IMR-90 (cell line): Measurements from ENCODE around the gene ARFGEF3. TPM values are rescaled to one million over a fixed set of nuclear protein-coding genes. Genes with fewer than 3 reads are reported as not detected.

ENCODE experiments used
- ATAC-seq: fragments of 200-7000 bp; cut with Tn5 transposase; 2 replicates; pipeline ENCODE4 v1.9.1; 2020; ENCODE audit warnings: low read depth, mild to moderate bottlenecking, moderate library complexity
- BruUV-seq: library from RNA; stranded (reverse); fragments of 400-500 nt; replicated peaks from 2 replicates; lab custom pipeline; 2021; lab: Mats Ljungman, UMichigan
- CTCF ChIA-PET: fragments of 300-600 bp; formaldehyde crosslinking; extraction: SDS; loops from one replicate; lab custom pipeline; 2021; ENCODE audit warnings: antibody characterized with exemption; lab: Yijun Ruan, JAX
- POLR2A ChIA-PET: fragments of 300-600 bp; sonication (Branson Sonifier 250); formaldehyde crosslinking; loops from one replicate; lab custom pipeline; 2022; ENCODE audit warnings: antibody characterized with exemption; ENCODE audit not compliant: unreplicated experiment; lab: Charles Lee
- DNase-seq: peaks from one replicate; pipeline ENCODE4 v3.0.0; 2013
- H2AFZ ChIP-seq: replicated peaks from 2 replicates; pipeline ENCODE3; 2013; ENCODE audit warnings: low read length, mild to moderate bottlenecking; ENCODE audit not compliant: poor library complexity
- H2AK5ac ChIP-seq: 2 replicates; pipeline ENCODE4 v1.6.1; 2013; ENCODE audit warnings: low read depth, low read length, inconsistent platforms
- H2AK9ac ChIP-seq: replicated peaks from 2 replicates; pipeline ENCODE3; 2013; ENCODE audit warnings: mild to moderate bottlenecking, low read depth, low read length, moderate library complexity; ENCODE audit not compliant: poor library complexity
- H2BK120ac ChIP-seq: 2 replicates; pipeline ENCODE4 v1.6.1; 2013; ENCODE audit warnings: low read depth, low read length, inconsistent platforms
- H2BK15ac ChIP-seq: 3 replicates; pipeline ENCODE4 v1.6.1; 2013; ENCODE audit warnings: low read depth, low read length, inconsistent platforms
- H2BK20ac ChIP-seq: 2 replicates; pipeline ENCODE4 v1.6.1; 2013; ENCODE audit warnings: low read depth, mild to moderate bottlenecking, inconsistent platforms, low read length, moderate library complexity
- H2BK5ac ChIP-seq: 2 replicates; pipeline ENCODE4 v1.6.1; 2013; ENCODE audit warnings: mild to moderate bottlenecking, low read depth, low read length, inconsistent platforms; ENCODE audit not compliant: poor library complexity, severe bottlenecking
- H3K14ac ChIP-seq: replicated peaks from 2 replicates; pipeline ENCODE4 v1.6.1; 2013; ENCODE audit warnings: low read depth, low read length, inconsistent platforms
- H3K18ac ChIP-seq: 2 replicates; pipeline ENCODE4 v1.6.1; 2013; ENCODE audit warnings: low read depth, low read length, control low read depth
- H3K23ac ChIP-seq: 2 replicates; pipeline ENCODE4 v1.6.1; 2013; ENCODE audit warnings: low read depth, low read length, inconsistent platforms
- H3K27ac ChIP-seq: 2 replicates; pipeline ENCODE4 v1.5.1; 2013; ENCODE audit warnings: mild to moderate bottlenecking, control low read depth, low read length; ENCODE audit not compliant: insufficient read depth
- H3K27me3 ChIP-seq: 2 replicates; pipeline ENCODE4 v1.6.1; 2013; ENCODE audit warnings: low read length; ENCODE audit not compliant: control insufficient read depth, insufficient read depth
- H3K36me3 ChIP-seq: 2 replicates; pipeline ENCODE4 v1.6.1; 2013; ENCODE audit warnings: low read length, mixed read lengths; ENCODE audit not compliant: control insufficient read depth, insufficient read depth
- H3K4ac ChIP-seq: 2 replicates; pipeline ENCODE4 v1.6.1; 2013; ENCODE audit warnings: low read depth, low read length, inconsistent platforms
- H3K4me1 ChIP-seq: 2 replicates; pipeline ENCODE4 v1.6.1; 2013; ENCODE audit warnings: low read length, mixed read lengths; ENCODE audit not compliant: control insufficient read depth, insufficient read depth
- H3K4me2 ChIP-seq: 2 replicates; pipeline ENCODE4 v1.6.1; 2013; ENCODE audit warnings: low read depth, mild to moderate bottlenecking, control low read depth, low read length, moderate library complexity
- H3K4me3 ChIP-seq: 2 replicates; pipeline ENCODE4 v1.5.1; 2013; ENCODE audit warnings: low read depth, mild to moderate bottlenecking, control low read depth, low read length, moderate library complexity; ENCODE audit not compliant: insufficient read depth
- H3K56ac ChIP-seq: 2 replicates; pipeline ENCODE4 v1.6.1; 2013; ENCODE audit warnings: low read length, inconsistent platforms; ENCODE audit not compliant: insufficient read depth; ENCODE audit errors: extremely low read depth
- H3K79me1 ChIP-seq, 2 experiments: 2 replicates each; pipeline ENCODE4 v1.6.1; 2013; ENCODE audit warnings: low read length in 2 of 2, inconsistent platforms in 1 of 2, low read depth in 1 of 2
- H3K9ac ChIP-seq: 2 replicates; pipeline ENCODE4 v1.6.1; 2013; ENCODE audit warnings: low read depth, low read length, control low read depth
- H3K9me1 ChIP-seq: 2 replicates; pipeline ENCODE4 v1.6.1; 2013; ENCODE audit warnings: low read length, inconsistent platforms; ENCODE audit not compliant: insufficient read depth
- H3K9me3 ChIP-seq: 2 replicates; pipeline ENCODE4 v1.6.1; 2013; ENCODE audit warnings: low read length; ENCODE audit not compliant: control insufficient read depth, insufficient read depth
- H4K20me1 ChIP-seq: 2 replicates; pipeline ENCODE4 v1.6.1; 2013; ENCODE audit warnings: low read length, inconsistent platforms; ENCODE audit not compliant: insufficient read depth
- H4K5ac ChIP-seq: 2 replicates; pipeline ENCODE4 v1.6.1; 2013; ENCODE audit warnings: mild to moderate bottlenecking, low read depth, low read length, control low read depth
- H4K8ac ChIP-seq, 2 experiments: 2 replicates each; pipeline ENCODE4 v1.6.1; 2013; ENCODE audit warnings: low read depth in 2 of 2, low read length in 2 of 2, control low read depth in 1 of 2, inconsistent platforms in 1 of 2
- H4K91ac ChIP-seq: 2 replicates; pipeline ENCODE4 v1.6.1; 2013; ENCODE audit warnings: low read depth, low read length, inconsistent platforms; ENCODE audit not compliant: insufficient read depth
- CEBPB ChIP-seq: IDR thresholded peaks from 2 replicates; pipeline ENCODE4 v1.6.1; 2012; ENCODE audit warnings: low read depth, low read length, improper control_type of control experiment
- NFE2L2 ChIP-seq: fragments of 150-350 bp; IDR thresholded peaks from 2 replicates; pipeline ENCODE4 v1.6.1; 2016; ENCODE audit warnings: low read depth, mild to moderate bottlenecking, low read length
- POLR2A ChIP-seq: IDR thresholded peaks from 2 replicates; pipeline ENCODE4 v1.6.1; 2012; ENCODE audit warnings: mild to moderate bottlenecking, low read depth, low read length
- RCOR1 ChIP-seq: IDR thresholded peaks from 2 replicates; pipeline ENCODE4 v1.6.1; 2012; ENCODE audit warnings: mild to moderate bottlenecking, low read length, improper control_type of control experiment; ENCODE audit not compliant: insufficient replicate concordance
- SMC3 ChIP-seq: fragments of 150-350 bp; IDR thresholded peaks from 2 replicates; pipeline ENCODE4 v1.6.1; 2016; ENCODE audit warnings: low read depth, mild to moderate bottlenecking, antibody characterized with exemption, low read length, moderate library complexity
- WGBS, 2 experiments: methylation state at CpG; one replicate each; pipeline versions ENCODE4 v1.1.5 to v1.1.7; 2013; ENCODE audit warnings: missing lambda C conversion rate in 2 of 2; ENCODE audit not compliant: insufficient read length in 1 of 2; ENCODE audit errors: extremely low coverage in 2 of 2; 5-methylcytosine and 5-hydroxymethylcytosine counted together
- dilution Hi-C: fragments of 300-500 bp; cut with HindIII; formaldehyde crosslinking; loops from one replicate; pipeline ENCODE4 v1.14.3; 2018; ENCODE audit warnings: low sequenced_read_pairs; ENCODE audit not compliant: unreplicated experiment
- in situ Hi-C: fragments of 300-500 bp; cut with MboI; formaldehyde crosslinking; loops from 3 replicates; pipeline ENCODE4 v1.14.3; 2019; ENCODE audit warnings: low sequenced_read_pairs, inconsistent platforms, mixed read lengths
- intact Hi-C: fragments of 100-400 bp; cut with micrococcal nuclease; formaldehyde crosslinking; loops from 2 replicates; pipeline ENCODE4 v1.10.0; 2022
- polyA plus RNA-seq, 3 experiments: library from polyadenylated mRNA; depleted of rRNA; stranded (reverse); fragments of >200 nt; gene quantifications; 2 replicates each; pipeline ENCODE4 v1.2.3, GENCODE V29; 2012; ENCODE audit warnings: low replicate concordance in 1 of 3
- total RNA-seq: library from RNA; depleted of rRNA; stranded (reverse); fragments of >200 nt; gene quantifications from 2 replicates; pipeline ENCODE4 v1.2.3, GENCODE V29; 2012
- TF ChIP-seq, protein P1 (sequence below): fragments of 150-350 bp; IDR thresholded peaks from 2 replicates; pipeline ENCODE4 v1.6.1; 2017; ENCODE audit warnings: mild to moderate bottlenecking, antibody characterized with exemption, low read length, low read depth
- TF ChIP-seq, protein P2 (sequence below): fragments of 150-350 bp; IDR thresholded peaks from 2 replicates; pipeline ENCODE4 v1.6.1; 2016; ENCODE audit warnings: low read depth, mild to moderate bottlenecking, low read length, moderate library complexity, borderline replicate concordance

ARFGEF3 gene
- total and polyA plus RNA-seq, 2 of the 4 experiments (the other 2 are of a cell fraction) = under 0.01 to 0.02 TPM

DNA sequence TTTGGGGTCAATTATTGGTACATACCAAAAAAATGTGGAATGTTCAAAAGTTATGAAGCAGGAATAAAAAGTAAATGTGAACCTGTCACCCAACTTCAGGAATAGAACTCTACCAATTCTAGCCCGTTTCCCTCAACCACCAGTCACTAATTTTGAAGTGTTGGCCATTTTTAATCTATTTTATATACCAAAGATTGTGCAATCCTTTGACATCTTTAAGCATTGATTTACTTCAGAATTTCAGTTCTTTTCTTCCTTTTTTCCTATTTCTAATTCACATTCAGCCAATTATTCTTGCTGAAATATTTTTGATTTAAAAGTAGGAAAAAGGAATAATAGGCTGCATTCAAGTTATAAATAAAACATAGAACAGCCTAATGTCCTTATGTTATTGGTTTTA is 169.0 kb downstream of the ARFGEF3 start:
- intact Hi-C loops = no loop called here
- H3K36me3 ChIP-seq = no peaks in the 10 kb centered on the region

More for the DNA sequence above, 169.0 kb downstream of the ARFGEF3 start:
- Histone ChIP-seq H3K79me1 (no peaks in the 10 kb centered on the region), H3K56ac (no peak overlapping the region), H3K4me1 (no peaks in the 10 kb centered on the region), H3K9me1 (no peaks in the 10 kb centered on the region), H4K8ac (no peak overlapping the region), H2AK9ac (no peak overlapping the region), H3K27ac (no peak overlapping the region), H2AK5ac (no peak overlapping the region), H3K4me3 (no peak overlapping the region), H3K23ac (no peak overlapping the region), H2BK5ac (no peak overlapping the region), H2AFZ (no peak overlapping the region), H3K9ac (no peak overlapping the region), H2BK20ac (no peak overlapping the region), H4K91ac (no peak overlapping the region), H3K18ac (no peak overlapping the region), H3K27me3 (peaks cover 2% of the 10 kb centered on the region), H4K5ac (no peak overlapping the region), H2BK120ac (no peak overlapping the region), H3K9me3 (no peaks in the 10 kb centered on the region), H3K4me2 (no peak overlapping the region), H2BK15ac (no peak overlapping the region), H3K14ac (no peak overlapping the region), H3K4ac (no peak overlapping the region), H4K20me1 (no peaks in the 10 kb centered on the region)
- dilution Hi-C loops (no loop called here), in situ Hi-C loops (no loop called here)
- CTCF ChIA-PET = no interaction called here
- no peak for ATAC-seq
- POLR2A ChIA-PET = no interaction called here
- BruUV-seq = no TSS peak
- DNase-seq = no peak
- no peak for TF ChIP-seq NFE2L2
- TF ChIP-seq, protein P1, sequence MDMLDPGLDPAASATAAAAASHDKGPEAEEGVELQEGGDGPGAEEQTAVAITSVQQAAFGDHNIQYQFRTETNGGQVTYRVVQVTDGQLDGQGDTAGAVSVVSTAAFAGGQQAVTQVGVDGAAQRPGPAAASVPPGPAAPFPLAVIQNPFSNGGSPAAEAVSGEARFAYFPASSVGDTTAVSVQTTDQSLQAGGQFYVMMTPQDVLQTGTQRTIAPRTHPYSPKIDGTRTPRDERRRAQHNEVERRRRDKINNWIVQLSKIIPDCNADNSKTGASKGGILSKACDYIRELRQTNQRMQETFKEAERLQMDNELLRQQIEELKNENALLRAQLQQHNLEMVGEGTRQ = no peak
- no peak for TF ChIP-seq POLR2A
- TF ChIP-seq SMC3 = no peak
- TF ChIP-seq RCOR1 = no peak
- TF ChIP-seq, protein P2, sequence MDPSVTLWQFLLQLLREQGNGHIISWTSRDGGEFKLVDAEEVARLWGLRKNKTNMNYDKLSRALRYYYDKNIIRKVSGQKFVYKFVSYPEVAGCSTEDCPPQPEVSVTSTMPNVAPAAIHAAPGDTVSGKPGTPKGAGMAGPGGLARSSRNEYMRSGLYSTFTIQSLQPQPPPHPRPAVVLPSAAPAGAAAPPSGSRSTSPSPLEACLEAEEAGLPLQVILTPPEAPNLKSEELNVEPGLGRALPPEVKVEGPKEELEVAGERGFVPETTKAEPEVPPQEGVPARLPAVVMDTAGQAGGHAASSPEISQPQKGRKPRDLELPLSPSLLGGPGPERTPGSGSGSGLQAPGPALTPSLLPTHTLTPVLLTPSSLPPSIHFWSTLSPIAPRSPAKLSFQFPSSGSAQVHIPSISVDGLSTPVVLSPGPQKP = no peak
- peak; percentile 53; the same call in 1 of the 2 replicates for TF ChIP-seq CEBPB
- no CpG with 5 or more reads among the region's 1 CpG for WGBS, 2 experiments
